Gastroesophageal sphincter (tissue), 3 donors: ENCODE results near the gene TAF9.

Experiments
- POLR2A ChIP-seq, 2 donors: fragments of 450-650 bp; IDR thresholded peaks; one replicate each; pipeline ENCODE4 v1.6.1; 2017; ENCODE audit warnings: antibody characterized with exemption in 2 of 2, mild to moderate bottlenecking in 2 of 2, moderate library complexity in 1 of 2
- TF ChIP-seq, protein P1 (sequence below), 4 experiments: fragments of 200-600 bp in 2 of 4; fragments of 450-650 bp in 2 of 4; sonication (generic) in 1 of 4; IDR thresholded peaks; one replicate each; pipeline ENCODE4 v1.5.1; 2017 to 2019; ENCODE audit warnings: antibody characterized with exemption in 4 of 4, mild to moderate bottlenecking in 2 of 4, moderate library complexity in 2 of 4

DNA sequence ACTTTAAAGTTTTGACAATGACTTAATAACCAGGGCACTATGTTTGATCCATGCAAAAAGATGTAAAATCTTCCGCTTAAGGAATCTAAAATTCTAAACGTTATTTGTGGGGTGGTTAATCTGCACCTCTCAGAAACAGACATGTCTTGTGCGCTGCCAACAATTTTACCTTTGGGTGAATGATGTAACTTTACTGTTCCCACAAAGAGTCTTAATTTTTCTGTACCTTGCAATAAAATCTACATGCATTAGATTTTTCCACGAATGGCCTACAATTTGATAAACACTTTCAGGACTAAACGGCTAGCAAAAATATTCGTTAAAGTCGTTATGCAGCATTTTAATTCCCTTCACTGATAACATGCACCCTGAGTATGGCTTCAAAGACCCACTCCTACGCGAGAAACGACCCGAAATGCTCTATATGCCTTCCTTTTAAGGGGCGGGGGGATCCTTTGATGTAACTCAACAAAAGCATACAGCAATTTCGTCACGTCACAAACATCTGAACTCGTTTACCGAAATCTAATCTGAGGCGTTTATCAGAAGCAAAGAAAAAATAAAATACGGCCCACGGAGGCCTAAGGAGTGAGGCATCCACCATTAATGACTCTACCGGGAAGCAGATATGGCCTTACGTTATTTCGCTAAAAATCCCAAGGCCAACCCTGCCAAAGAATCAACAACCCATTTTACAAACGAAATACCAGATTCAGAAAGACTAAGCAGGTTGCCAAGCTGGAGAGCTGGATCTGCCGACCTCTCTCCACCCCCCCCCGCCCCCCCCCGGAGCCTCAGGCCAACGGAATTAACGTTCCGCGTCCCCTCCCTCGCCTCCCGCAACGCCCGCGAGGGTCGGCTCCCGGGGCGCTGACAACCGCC lies 621 bp downstream of the TAF9 start:
- TF ChIP-seq, protein P1, sequence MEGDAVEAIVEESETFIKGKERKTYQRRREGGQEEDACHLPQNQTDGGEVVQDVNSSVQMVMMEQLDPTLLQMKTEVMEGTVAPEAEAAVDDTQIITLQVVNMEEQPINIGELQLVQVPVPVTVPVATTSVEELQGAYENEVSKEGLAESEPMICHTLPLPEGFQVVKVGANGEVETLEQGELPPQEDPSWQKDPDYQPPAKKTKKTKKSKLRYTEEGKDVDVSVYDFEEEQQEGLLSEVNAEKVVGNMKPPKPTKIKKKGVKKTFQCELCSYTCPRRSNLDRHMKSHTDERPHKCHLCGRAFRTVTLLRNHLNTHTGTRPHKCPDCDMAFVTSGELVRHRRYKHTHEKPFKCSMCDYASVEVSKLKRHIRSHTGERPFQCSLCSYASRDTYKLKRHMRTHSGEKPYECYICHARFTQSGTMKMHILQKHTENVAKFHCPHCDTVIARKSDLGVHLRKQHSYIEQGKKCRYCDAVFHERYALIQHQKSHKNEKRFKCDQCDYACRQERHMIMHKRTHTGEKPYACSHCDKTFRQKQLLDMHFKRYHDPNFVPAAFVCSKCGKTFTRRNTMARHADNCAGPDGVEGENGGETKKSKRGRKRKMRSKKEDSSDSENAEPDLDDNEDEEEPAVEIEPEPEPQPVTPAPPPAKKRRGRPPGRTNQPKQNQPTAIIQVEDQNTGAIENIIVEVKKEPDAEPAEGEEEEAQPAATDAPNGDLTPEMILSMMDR (IDR thresholded peaks at IDR 0.05), result no peak
- no peak for TF ChIP-seq POLR2A (IDR thresholded peaks at IDR 0.05)
